HG02763 (cell line): ENCODE measurements around the gene KRTAP4-9.
"Not testable (repeated sequence)": the region's sequence is repeated elsewhere in the genome, so short reads cannot be mapped to it uniquely, and the experiment has no call there.

Source experiments
- ATAC-seq: cut with Tn5 transposase; IDR thresholded peaks from one replicate; pipeline ENCODE4 v1.9.1; 2021; ENCODE audit warnings: mild to moderate bottlenecking, moderate library complexity; ENCODE audit not compliant: unreplicated experiment

The KRTAP4-9 gene

GRCh38 chr17:41126412-41126811 is 21.2 kb downstream of the KRTAP4-9 start:
- ATAC-seq, result no peak

- ATAC-seq, result no peak
Observed at GRCh38 chr17:41127371-41127770, 22.2 kb downstream of the KRTAP4-9 start.

GRCh38 chr17:41131979-41132378 is 26.8 kb downstream of the KRTAP4-9 start:
- no peak for ATAC-seq

- no peak for ATAC-seq
Observed at GRCh38 chr17:41133880-41134735, 28.9 kb downstream of the KRTAP4-9 start.

GRCh38 chr17:41139865-41140264 is 34.7 kb downstream of the KRTAP4-9 start:
- ATAC-seq, result not testable (repeated sequence)

- ATAC-seq, result no peak
Observed at GRCh38 chr17:41140360-41141131, 35.4 kb downstream of the KRTAP4-9 start, which contains the start of gene KRTAP4-6. Gene KRTAP4-6 (minus strand): TSS chr17:41140544. CDS start chr17:41140487, 57 bp downstream.

GRCh38 chr17:41141361-41141760 is 36.2 kb downstream of the KRTAP4-9 start:
- ATAC-seq, result no peak

- ATAC-seq, result no peak
Observed at GRCh38 chr17:41144846-41145245, 39.7 kb downstream of the KRTAP4-9 start.

GRCh38 chr17:41145261-41145660 is 40.1 kb downstream of the KRTAP4-9 start:
- no peak for ATAC-seq

- no peak for ATAC-seq
Observed at GRCh38 chr17:41147531-41148204, 42.5 kb downstream of the KRTAP4-9 start.

- ATAC-seq, result not testable (repeated sequence)
Observed at GRCh38 chr17:41148971-41149651, 43.9 kb downstream of the KRTAP4-9 start.

- ATAC-seq, result no peak
Observed at GRCh38 chr17:41149652-41149985, 44.4 kb downstream of the KRTAP4-9 start, which contains the start of gene KRTAP4-5. Gene KRTAP4-5 (minus strand): TSS chr17:41149825. CDS start chr17:41149767, 58 bp downstream.

- no peak for ATAC-seq
Observed at GRCh38 chr17:41150026-41150425, 44.8 kb downstream of the KRTAP4-9 start.

GRCh38 chr17:41151525-41151924 is 46.3 kb downstream of the KRTAP4-9 start:
- no peak for ATAC-seq

GRCh38 chr17:41153856-41154255 is 48.7 kb downstream of the KRTAP4-9 start:
- no peak for ATAC-seq
